Peyer's patch (tissue), 4 donors: Measurements from ENCODE around the gene RASGRF2. TPM values are rescaled to one million over a fixed set of nuclear protein-coding genes. Genes with fewer than 3 reads are reported as not detected.
"Not testable (repeated sequence)": the region's sequence is repeated elsewhere in the genome, so short reads cannot be mapped to it uniquely, and the experiment has no call there.

ENCODE experiments used
- DNase-seq, 3 donors: peaks; one replicate each; pipeline ENCODE4 v3.0.0-alpha.2; 2017 to 2019
- H3K27ac ChIP-seq, 4 donors: fragments of 200-600 bp; sonication (generic); one replicate each; pipeline ENCODE4 v1.5.1; 2016 to 2019
- H3K27me3 ChIP-seq, 2 donors: fragments of 200-600 bp; sonication (generic); one replicate each; pipeline ENCODE4 v1.5.1; 2019
- H3K36me3 ChIP-seq, 3 donors: fragments of 200-600 bp; sonication (generic); one replicate each; pipeline ENCODE4 v1.5.1; 2016 to 2019
- H3K4me1 ChIP-seq, 4 donors: fragments of 200-600 bp; sonication (generic); one replicate each; pipeline ENCODE4 v1.5.1; 2016 to 2019
- H3K4me3 ChIP-seq, 4 donors: fragments of 200-600 bp; sonication (generic); 1 replicate in 3 of 4; 2 replicates in 1 of 4; pipeline ENCODE4 v1.5.1; 2016 to 2019; ENCODE audit warnings: mild to moderate bottlenecking in 1 of 4
- H3K9me3 ChIP-seq, 4 donors: fragments of 200-600 bp; sonication (generic); one replicate each; pipeline ENCODE4 v1.5.1; 2016 to 2019; ENCODE audit warnings: mild to moderate bottlenecking in 1 of 4
- POLR2A ChIP-seq, 2 donors: fragments of 450-650 bp; IDR thresholded peaks; one replicate each; pipeline ENCODE4 v1.5.1; 2017; ENCODE audit warnings: antibody characterized with exemption in 2 of 2, mild to moderate bottlenecking in 2 of 2, moderate library complexity in 2 of 2
- total RNA-seq, 4 donors: library from RNA; depleted of rRNA; stranded (reverse); fragments of >200 nt; gene quantifications; one replicate each; pipeline ENCODE4 v1.1.0, GENCODE V29; 2016
- TF ChIP-seq, protein P1 (sequence below), 6 experiments: fragments of 450-650 bp in 4 of 6; fragments of 200-600 bp in 2 of 6; sonication (generic) in 1 of 6; IDR thresholded peaks; one replicate each; pipeline ENCODE4 v1.5.1; 2017 to 2019; ENCODE audit warnings: antibody characterized with exemption in 6 of 6, mild to moderate bottlenecking in 3 of 6, moderate library complexity in 1 of 6

Gene RASGRF2
- total RNA-seq, 4 donors from 2014 or later: 6.0 to 17.3 (median 8.7) TPM

DNA sequence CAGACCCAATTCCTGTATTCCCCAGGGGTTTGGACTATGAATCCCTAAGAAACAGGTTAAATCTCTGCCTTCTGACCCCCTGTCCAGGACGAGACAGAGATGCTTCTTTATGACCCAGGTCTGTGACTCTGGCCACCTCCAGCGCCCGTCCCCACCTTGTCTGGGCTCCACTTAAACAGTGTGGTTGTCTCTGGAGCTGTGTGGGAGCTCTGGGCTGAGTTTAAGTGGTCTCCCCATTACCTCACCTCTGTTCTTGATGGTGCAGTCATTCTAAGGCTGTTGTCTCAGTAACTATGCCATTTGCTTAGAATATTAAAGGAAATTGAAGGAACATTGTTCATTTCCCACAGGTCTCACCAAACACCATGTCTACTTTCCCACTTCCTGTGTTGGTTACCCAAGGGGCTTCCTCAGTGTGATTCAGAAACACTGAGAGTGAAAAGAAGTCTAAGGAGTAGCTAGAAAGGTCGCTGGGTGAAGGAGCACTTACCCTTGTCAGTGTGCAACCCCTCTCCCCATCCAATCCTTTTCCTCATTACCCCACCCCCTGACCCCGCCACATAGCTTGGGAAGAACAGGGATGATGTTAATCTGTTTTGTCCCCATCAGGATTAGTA lies 145.2 kb downstream of the RASGRF2 start:
- no peak for DNase-seq
- TF ChIP-seq, protein P1, sequence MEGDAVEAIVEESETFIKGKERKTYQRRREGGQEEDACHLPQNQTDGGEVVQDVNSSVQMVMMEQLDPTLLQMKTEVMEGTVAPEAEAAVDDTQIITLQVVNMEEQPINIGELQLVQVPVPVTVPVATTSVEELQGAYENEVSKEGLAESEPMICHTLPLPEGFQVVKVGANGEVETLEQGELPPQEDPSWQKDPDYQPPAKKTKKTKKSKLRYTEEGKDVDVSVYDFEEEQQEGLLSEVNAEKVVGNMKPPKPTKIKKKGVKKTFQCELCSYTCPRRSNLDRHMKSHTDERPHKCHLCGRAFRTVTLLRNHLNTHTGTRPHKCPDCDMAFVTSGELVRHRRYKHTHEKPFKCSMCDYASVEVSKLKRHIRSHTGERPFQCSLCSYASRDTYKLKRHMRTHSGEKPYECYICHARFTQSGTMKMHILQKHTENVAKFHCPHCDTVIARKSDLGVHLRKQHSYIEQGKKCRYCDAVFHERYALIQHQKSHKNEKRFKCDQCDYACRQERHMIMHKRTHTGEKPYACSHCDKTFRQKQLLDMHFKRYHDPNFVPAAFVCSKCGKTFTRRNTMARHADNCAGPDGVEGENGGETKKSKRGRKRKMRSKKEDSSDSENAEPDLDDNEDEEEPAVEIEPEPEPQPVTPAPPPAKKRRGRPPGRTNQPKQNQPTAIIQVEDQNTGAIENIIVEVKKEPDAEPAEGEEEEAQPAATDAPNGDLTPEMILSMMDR (IDR thresholded peaks at IDR 0.05): no peak
- no peak for TF ChIP-seq POLR2A (IDR thresholded peaks at IDR 0.05)
- Histone ChIP-seq H3K9me3 (no peaks in the 10 kb centered on the region), H3K4me3 (no peak overlapping the region), H3K27ac (no peak overlapping the region), H3K36me3 (no peaks in the 10 kb centered on the region), H3K4me1 (no peaks in the 10 kb centered on the region), H3K27me3 (no peaks in the 10 kb centered on the region)

DNA sequence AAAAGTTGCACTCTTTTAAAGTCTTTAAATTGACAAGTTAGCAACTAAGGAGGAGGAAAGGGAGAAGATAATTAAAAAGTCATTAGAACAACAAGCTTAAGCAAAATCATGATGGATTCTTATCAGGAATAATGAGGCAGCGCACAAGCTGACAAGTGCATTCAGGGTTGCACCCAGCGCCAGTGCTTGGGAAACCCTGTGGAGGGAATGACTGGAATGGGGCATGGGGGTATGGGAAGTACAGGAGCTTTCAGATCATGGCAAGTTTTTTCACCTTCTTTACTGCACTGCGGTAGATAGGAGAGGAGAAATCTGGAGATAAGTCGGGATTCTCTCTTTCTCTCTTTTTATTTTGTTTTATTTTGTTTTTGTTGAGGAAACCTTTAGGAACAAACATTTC lies 155.1 kb downstream of the RASGRF2 start:
- no peaks in the 10 kb centered on the region for H3K36me3 ChIP-seq
- no peaks in the 10 kb centered on the region for H3K27me3 ChIP-seq
- H3K9me3 ChIP-seq: no peaks in the 10 kb centered on the region
- DNase-seq: no peak
- TF ChIP-seq, protein P1 (IDR thresholded peaks at IDR 0.05): no peak
- TF ChIP-seq POLR2A (IDR thresholded peaks at IDR 0.05): no peak
- H3K4me1 ChIP-seq: no peaks in the 10 kb centered on the region
- no peak overlapping the region for H3K4me3 ChIP-seq
- H3K27ac ChIP-seq: no peak overlapping the region

DNA sequence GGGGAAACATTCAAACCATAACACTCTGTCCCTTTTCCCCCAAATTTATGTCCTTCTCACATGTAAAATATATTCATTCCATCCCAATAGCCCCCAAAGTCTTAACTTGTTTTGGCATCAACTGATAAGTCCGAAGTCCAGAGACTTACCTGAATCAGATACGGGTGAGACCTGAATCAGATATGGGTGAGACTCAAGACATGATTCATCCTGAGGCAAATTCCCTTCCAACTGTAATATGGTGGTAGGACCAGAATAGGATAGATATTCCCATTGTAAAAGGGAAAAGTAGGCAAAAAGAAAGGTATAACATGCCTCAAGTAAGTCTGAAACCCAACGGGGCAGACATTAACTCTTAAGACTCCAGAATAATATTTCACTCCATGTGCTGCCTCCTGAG lies 157.4 kb downstream of the RASGRF2 start:
- no peak for DNase-seq
- TF ChIP-seq, protein P1 (IDR thresholded peaks at IDR 0.05): no peak
- TF ChIP-seq POLR2A (IDR thresholded peaks at IDR 0.05): no peak
- Histone ChIP-seq H3K4me1 (no peaks in the 10 kb centered on the region), H3K9me3 (no peaks in the 10 kb centered on the region), H3K4me3 (no peak overlapping the region), H3K36me3 (no peaks in the 10 kb centered on the region), H3K27ac (no peak overlapping the region), H3K27me3 (no peaks in the 10 kb centered on the region)

DNA sequence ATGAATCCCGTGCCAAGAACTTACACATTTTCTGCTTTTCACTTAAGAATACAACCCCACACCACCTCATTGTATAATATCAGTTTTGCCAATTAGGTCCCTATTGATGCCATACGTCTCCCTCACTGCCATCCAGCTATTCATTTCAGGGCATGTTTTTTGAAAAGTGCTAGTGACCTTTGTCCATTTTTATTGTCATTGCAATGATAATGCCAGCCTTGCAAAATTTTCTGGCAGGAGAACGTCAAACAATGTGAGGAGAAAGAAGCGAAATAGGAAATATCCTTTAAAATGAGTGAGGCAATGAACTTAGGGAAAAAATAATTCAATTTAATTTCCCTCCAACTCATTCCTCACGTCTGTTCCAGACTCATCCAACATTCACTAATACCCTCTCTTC lies 161.1 kb downstream of the RASGRF2 start:
- no peak for DNase-seq
- H3K27ac ChIP-seq: no peak overlapping the region
- no peaks in the 10 kb centered on the region for H3K9me3 ChIP-seq
- no peaks in the 10 kb centered on the region for H3K4me1 ChIP-seq
- H3K4me3 ChIP-seq: no peak overlapping the region
- TF ChIP-seq POLR2A (IDR thresholded peaks at IDR 0.05): no peak
- TF ChIP-seq, protein P1 (IDR thresholded peaks at IDR 0.05): no peak
- H3K36me3 ChIP-seq: no peaks in the 10 kb centered on the region
- H3K27me3 ChIP-seq: no peaks in the 10 kb centered on the region

DNA sequence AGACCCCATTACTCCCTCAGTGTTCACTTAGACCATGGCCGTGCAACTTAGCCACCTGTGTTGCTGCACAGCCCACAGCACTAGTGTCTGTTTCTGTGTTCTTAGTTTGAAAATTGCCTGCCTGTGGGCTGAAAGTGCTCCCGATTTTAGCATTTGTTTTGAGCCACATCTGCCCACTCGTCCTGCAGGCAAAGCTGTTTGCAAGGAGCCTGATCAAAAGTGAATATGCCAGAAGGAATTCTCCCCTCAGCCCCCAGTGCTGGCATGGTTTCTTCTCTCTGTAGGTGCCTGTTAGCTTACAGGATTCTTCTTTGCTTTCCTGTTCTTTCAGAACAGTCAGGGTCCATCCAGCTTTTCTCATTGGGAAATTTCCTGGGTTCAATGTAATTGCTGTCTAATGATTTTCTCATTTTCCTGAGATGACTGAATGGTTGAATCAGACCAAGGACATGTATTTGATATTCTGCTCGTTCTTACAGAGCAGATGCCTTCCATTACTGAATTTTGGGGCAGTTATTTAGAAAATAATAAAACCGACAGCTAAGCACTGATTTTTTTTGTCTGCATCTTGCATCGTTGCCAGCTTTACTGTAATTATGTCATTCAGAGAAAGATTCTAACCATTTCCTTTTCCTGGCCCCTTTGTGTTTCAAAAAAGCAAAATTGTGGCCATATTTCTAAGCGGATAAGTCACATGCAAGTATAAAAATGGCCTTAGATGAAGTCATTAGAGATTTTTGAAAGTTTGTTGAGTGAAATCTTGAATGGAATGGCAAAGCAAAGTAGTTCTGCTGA lies 161.9 kb downstream of the RASGRF2 start:
- Histone ChIP-seq H3K4me1 (no peaks in the 10 kb centered on the region), H3K9me3 (no peaks in the 10 kb centered on the region), H3K4me3 (no peak overlapping the region), H3K27ac (no peak overlapping the region), H3K27me3 (no peaks in the 10 kb centered on the region), H3K36me3 (no peaks in the 10 kb centered on the region)
- no peak for DNase-seq
- no peak for TF ChIP-seq POLR2A (IDR thresholded peaks at IDR 0.05)
- TF ChIP-seq, protein P1 (IDR thresholded peaks at IDR 0.05): no peak

DNA sequence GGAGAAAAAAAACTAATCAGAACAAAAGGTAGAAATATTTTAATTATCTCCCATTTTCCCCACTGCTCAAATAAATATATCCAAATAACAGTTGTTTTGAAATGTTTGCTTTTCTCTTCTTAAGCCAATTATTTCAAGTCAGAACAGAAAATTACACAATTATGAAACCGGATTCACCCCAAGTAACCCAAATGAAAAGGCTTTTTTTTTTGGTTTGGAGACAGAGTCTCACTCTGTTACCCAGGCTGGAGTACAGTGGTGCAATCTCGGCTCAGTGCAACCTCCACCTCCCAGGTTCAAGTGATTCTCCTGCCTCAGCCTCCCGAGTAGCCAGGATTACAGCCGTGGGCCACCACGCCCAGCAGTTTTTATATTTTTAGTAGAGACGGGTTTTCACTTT lies 164.5 kb downstream of the RASGRF2 start:
- H3K27ac ChIP-seq, DNase-seq: not testable (repeated sequence)

More for the DNA sequence above, 164.5 kb downstream of the RASGRF2 start:
- H3K27me3 ChIP-seq, H3K4me3 ChIP-seq, H3K4me1 ChIP-seq, H3K9me3 ChIP-seq, H3K36me3 ChIP-seq: not testable (repeated sequence)
